ENCODE data around the gene HTRA1.

- no peak for TF ChIP-seq ZNF274 (IDR thresholded peaks at IDR 0.05; ENCODE audit: low read depth, low read length)
- no peak for TF ChIP-seq SUZ12 (IDR thresholded peaks at IDR 0.05; ENCODE audit: extremely low read depth, insufficient read depth, insufficient read length)
These were observed 28.9 kb downstream of the HTRA1 start for GRCh38 chr10:122490268-122490667.

All from NT2/D1 (cell line).